ENCODE results near the gene RASGRP4.

Gene RASGRP4

GRCh38 chr19:38464421-38465082, 38.5 kb upstream of the RASGRP4 start (continued):
- TF ChIP-seq ZNF274 (IDR thresholded peaks at IDR 0.05; ENCODE audit: low read length) (no peak), ZNF274 (tag by site-specific recombination; IDR thresholded peaks at IDR 0.05; ENCODE audit: borderline replicate concordance) (0 out of 2 replicates have a peak, but pooled peaks have one; percentile 14), HIC1 (tag by site-specific recombination; IDR thresholded peaks at IDR 0.05) (0 out of 2 replicates have a peak, but pooled peaks have one; percentile 23)

GRCh38 chr19:38463365-38463764, 37.3 kb upstream of the RASGRP4 start:
- Histone ChIP-seq H3K4me3 (ENCODE audit: low read depth, low read length) (no peak overlapping the region), H3K9me3 (ENCODE audit: control insufficient read depth, insufficient read depth, low read depth, low read length) (no peaks in the 10 kb centered on the region), H3K36me3 (ENCODE audit: control insufficient read depth in 2 of 2, insufficient read depth in 1 of 2, low read length in 2 of 2) (no peaks in the 10 kb centered on the region; a peak in 1 of 3 replicates), H3K4me1 (ENCODE audit: control insufficient read depth, insufficient read depth, low read length) (no peaks in the 10 kb centered on the region), H3K27ac (ENCODE audit: extremely low read depth, low read depth, low read length) (no peak overlapping the region)
- no peak for TF ChIP-seq ZNF664 (tag by site-specific recombination; IDR thresholded peaks at IDR 0.05)
- no peak for TF ChIP-seq ZNF302 (tag by site-specific recombination; IDR thresholded peaks at IDR 0.05; ENCODE audit: low read depth)
- TF ChIP-seq ZNF423 (tag by site-specific recombination; IDR thresholded peaks at IDR 0.05), result no peak
- TF ChIP-seq ZNF112 (tag by site-specific recombination; IDR thresholded peaks at IDR 0.05), result no peak
- TF ChIP-seq ZNF571 (tag by site-specific recombination; IDR thresholded peaks at IDR 0.05), result no peak
- TF ChIP-seq INSM2 (tag by site-specific recombination; IDR thresholded peaks at IDR 0.05), result no peak
- no peak for TF ChIP-seq ZBTB26 (tag by site-specific recombination; optimal IDR thresholded peaks at IDR 0.05)
- TF ChIP-seq PRDM10 (tag by site-specific recombination; IDR thresholded peaks at IDR 0.05), result no peak
- no peak for TF ChIP-seq ZNF610 (tag by site-specific recombination; IDR thresholded peaks at IDR 0.05; ENCODE audit: borderline replicate concordance)
- no peak for TF ChIP-seq ZBTB8A (tag by site-specific recombination; IDR thresholded peaks at IDR 0.05)
- no peak for TF ChIP-seq KLF10 (tag by site-specific recombination; IDR thresholded peaks at IDR 0.05)
- no peak for TF ChIP-seq ZNF645 (tag by site-specific recombination; IDR thresholded peaks at IDR 0.05)
- TF ChIP-seq HIC1 (tag by site-specific recombination; IDR thresholded peaks at IDR 0.05), result no peak
- no peak for TF ChIP-seq ZNF114 (tag by site-specific recombination; IDR thresholded peaks at IDR 0.05)
- TF ChIP-seq ZNF311 (tag by site-specific recombination; IDR thresholded peaks at IDR 0.05; ENCODE audit: borderline replicate concordance), result no peak
- no peak for TF ChIP-seq ZNF404 (tag by site-specific recombination; IDR thresholded peaks at IDR 0.05)
- no peak for TF ChIP-seq ZNF701 (tag by site-specific recombination; IDR thresholded peaks at IDR 0.05)
- no peak for TF ChIP-seq BCL11B (tag by site-specific recombination; IDR thresholded peaks at IDR 0.05; ENCODE audit: low read depth)
- no peak for TF ChIP-seq ZBTB17 (tag by site-specific recombination; IDR thresholded peaks at IDR 0.05)
- ChIA-PET POLR2A (no interaction called here), CTCF (no interaction called here)
